Measurements from ENCODE around the gene DRC7.

DNA sequence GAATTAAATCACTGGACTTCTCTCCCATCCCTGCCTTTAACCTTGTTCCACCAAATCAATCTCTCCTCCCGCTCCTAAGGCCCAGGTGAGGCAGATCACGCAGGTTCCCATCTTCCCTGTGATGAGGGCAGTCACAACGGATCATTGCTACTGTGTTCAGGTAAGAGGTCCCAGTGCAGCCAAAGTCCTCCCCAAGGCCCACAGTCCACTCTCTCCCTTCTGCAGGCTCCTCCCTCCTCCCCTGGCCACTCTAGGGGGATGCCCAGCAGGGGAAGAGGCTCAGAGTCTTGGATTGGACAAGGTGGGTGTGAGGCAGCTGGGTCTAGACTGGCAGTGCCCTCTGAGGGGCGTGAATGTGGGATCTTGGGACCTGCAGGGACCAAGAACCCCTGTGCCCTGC is 29.1 kb upstream of the DRC7 start:
- TF ChIP-seq EZH2 (IDR thresholded peaks at IDR 0.05; ENCODE audit: insufficient read depth, poor library complexity, severe bottlenecking) (no peak), EZH2phosphoT487 (IDR thresholded peaks at IDR 0.05; ENCODE audit: insufficient read depth, low read depth) (no peak)

Data from GM23248 (cell line).